Measurements from ENCODE around the gene PPP2R3B.

Gene PPP2R3B

GRCh38 chrX:386768-387575, at the start of gene PPP2R3B:
PPP2R3B (minus strand) TSS chrX:386907; CDS start chrX:386691, 216 bp downstream.
- no peaks in the 10 kb centered on the region for H3K9me3 ChIP-seq (ENCODE audit: insufficient read depth, low read length, severe bottlenecking)
- peak within 1 kb of the TSS; percentile 99 for H2AFZ ChIP-seq (ENCODE audit: low read depth, low read length)
- TF ChIP-seq EZH2 (IDR thresholded peaks at IDR 0.05; ENCODE audit: borderline replicate concordance, low read depth, low read length, severe bottlenecking), result no peak
- no peak for TF ChIP-seq CTCF (IDR thresholded peaks at IDR 0.05; ENCODE audit: borderline replicate concordance, extremely low read depth, low read length, poor library complexity, severe bottlenecking)
- H4K20me1 ChIP-seq (ENCODE audit: insufficient read depth, low read length), result no peaks in the 10 kb centered on the region
- peak within 1 kb of the TSS; percentile 43 to 81 for H3K4me3 ChIP-seq (ENCODE audit: low read depth in 1 of 2, low read length in 2 of 2)
- peaks cover 18% of the 10 kb centered on the region for H3K4me1 ChIP-seq (ENCODE audit: insufficient read depth, low read length)
- peak within 1 kb of the TSS; percentile 80 for H3K4me2 ChIP-seq (ENCODE audit: insufficient read depth, low read length)
- peak within 1 kb of the TSS; percentile 93 for H3K9ac ChIP-seq (ENCODE audit: low read depth, low read length)
- peak within 1 kb of the TSS; percentile 99 for H3K27ac ChIP-seq (ENCODE audit: low read length)
- ATAC-seq (ENCODE audit: insufficient read depth, low read depth), result peak; percentile 93
- H3K36me3 ChIP-seq (ENCODE audit: insufficient read depth, low read length), result peaks cover 10% of the 10 kb centered on the region
- peaks cover 40% of the 10 kb centered on the region for H3K79me2 ChIP-seq (ENCODE audit: insufficient read depth, low read length)
- H3K27me3 ChIP-seq (ENCODE audit: insufficient read depth, low read length, poor library complexity), result no peaks in the 10 kb centered on the region
- peak; percentile 98 for DNase-seq

- Histone ChIP-seq H3K36me3 (ENCODE audit: insufficient read depth, low read length) (no peaks in the 10 kb centered on the region), H3K9me3 (ENCODE audit: insufficient read depth, low read length, severe bottlenecking) (no peaks in the 10 kb centered on the region), H3K27ac (ENCODE audit: low read length) (no peak overlapping the region), H3K9ac (ENCODE audit: low read depth, low read length) (no peak overlapping the region), H3K79me2 (ENCODE audit: insufficient read depth, low read length) (no peaks in the 10 kb centered on the region), H4K20me1 (ENCODE audit: insufficient read depth, low read length) (no peaks in the 10 kb centered on the region), H2AFZ (ENCODE audit: low read depth, low read length) (no peak overlapping the region), H3K4me2 (ENCODE audit: insufficient read depth, low read length) (no peak overlapping the region), H3K27me3 (ENCODE audit: insufficient read depth, low read length, poor library complexity) (no peaks in the 10 kb centered on the region), H3K4me3 (ENCODE audit: low read depth in 1 of 2, low read length in 2 of 2) (no peak overlapping the region), H3K4me1 (ENCODE audit: insufficient read depth, low read length) (no peaks in the 10 kb centered on the region)
- DNase-seq (no peak), ATAC-seq (ENCODE audit: insufficient read depth, low read depth) (no peak)
- no peak for TF ChIP-seq CTCF (IDR thresholded peaks at IDR 0.05; ENCODE audit: borderline replicate concordance, extremely low read depth, low read length, poor library complexity, severe bottlenecking)
- TF ChIP-seq EZH2 (IDR thresholded peaks at IDR 0.05; ENCODE audit: borderline replicate concordance, low read depth, low read length, severe bottlenecking), result no peak
These were observed 48.9 kb upstream of the PPP2R3B start for GRCh38 chrX:435536-436122.

GRCh38 chrX:434946-435345, 48.2 kb upstream of the PPP2R3B start:
- Histone ChIP-seq H3K79me2 (ENCODE audit: insufficient read depth, low read length) (no peaks in the 10 kb centered on the region), H3K4me2 (ENCODE audit: insufficient read depth, low read length) (no peak overlapping the region), H3K9me3 (ENCODE audit: insufficient read depth, low read length, severe bottlenecking) (no peaks in the 10 kb centered on the region), H3K9ac (ENCODE audit: low read depth, low read length) (no peak overlapping the region), H2AFZ (ENCODE audit: low read depth, low read length) (no peak overlapping the region), H3K27ac (ENCODE audit: low read length) (no peak overlapping the region), H4K20me1 (ENCODE audit: insufficient read depth, low read length) (no peaks in the 10 kb centered on the region), H3K4me1 (ENCODE audit: insufficient read depth, low read length) (no peaks in the 10 kb centered on the region), H3K27me3 (ENCODE audit: insufficient read depth, low read length, poor library complexity) (no peaks in the 10 kb centered on the region), H3K4me3 (ENCODE audit: low read depth in 1 of 2, low read length in 2 of 2) (no peak overlapping the region), H3K36me3 (ENCODE audit: insufficient read depth, low read length) (no peaks in the 10 kb centered on the region)
- TF ChIP-seq CTCF (IDR thresholded peaks at IDR 0.05; ENCODE audit: borderline replicate concordance, extremely low read depth, low read length, poor library complexity, severe bottlenecking), result no peak
- no peak for TF ChIP-seq EZH2 (IDR thresholded peaks at IDR 0.05; ENCODE audit: borderline replicate concordance, low read depth, low read length, severe bottlenecking)
- no peak for ATAC-seq (ENCODE audit: insufficient read depth, low read depth)
- DNase-seq, result no peak

All from DND-41 (cell line).